MM.1S (cell line): ENCODE results near the gene PHF3.

Experiments used
- EZH2 ChIP-seq: fragments of 300-600 bp; sonication (generic); optimal IDR thresholded peaks from 2 replicates; pipeline ENCODE3; 2017; ENCODE audit warnings: low read depth, mild to moderate bottlenecking, antibody characterized with exemption, low read length, mixed read lengths
- EZH2phosphoT487 ChIP-seq: fragments of 300-600 bp; sonication (generic); IDR thresholded peaks from 2 replicates; pipeline ENCODE4 v1.6.1; 2018; ENCODE audit warnings: antibody characterized with exemption, low read length
- TF ChIP-seq, protein P1 (sequence below): fragments of 300-600 bp; sonication (generic); IDR thresholded peaks from 2 replicates; pipeline ENCODE4 v1.5.1; 2016; ENCODE audit warnings: antibody characterized with exemption, low read length, mixed read lengths

DNA sequence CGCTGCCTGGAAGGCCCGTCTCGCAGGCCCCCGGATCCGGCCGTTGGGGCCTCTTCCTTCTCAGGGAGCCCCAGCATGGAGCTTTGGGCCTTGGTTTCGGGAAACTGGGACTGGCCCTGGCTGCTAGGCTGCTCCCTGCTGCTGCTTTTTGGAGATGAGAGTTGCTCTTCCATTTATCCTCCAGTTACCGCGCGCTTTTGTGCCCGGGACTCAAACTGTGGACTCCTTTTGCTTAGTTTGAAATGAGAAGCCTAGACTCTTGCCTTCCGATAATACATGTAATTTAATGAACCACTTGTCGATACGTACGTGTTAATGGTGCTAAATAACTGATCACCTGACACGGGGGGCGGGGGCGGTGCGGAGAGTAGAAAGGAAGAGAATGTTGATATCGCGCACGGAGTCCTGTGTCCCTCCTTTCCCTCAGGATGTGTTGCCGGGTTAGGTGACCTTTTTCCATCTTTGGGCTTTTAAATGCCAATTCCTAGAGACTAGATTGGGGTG is 968 bp downstream of the PHF3 start:
- TF ChIP-seq, protein P1, sequence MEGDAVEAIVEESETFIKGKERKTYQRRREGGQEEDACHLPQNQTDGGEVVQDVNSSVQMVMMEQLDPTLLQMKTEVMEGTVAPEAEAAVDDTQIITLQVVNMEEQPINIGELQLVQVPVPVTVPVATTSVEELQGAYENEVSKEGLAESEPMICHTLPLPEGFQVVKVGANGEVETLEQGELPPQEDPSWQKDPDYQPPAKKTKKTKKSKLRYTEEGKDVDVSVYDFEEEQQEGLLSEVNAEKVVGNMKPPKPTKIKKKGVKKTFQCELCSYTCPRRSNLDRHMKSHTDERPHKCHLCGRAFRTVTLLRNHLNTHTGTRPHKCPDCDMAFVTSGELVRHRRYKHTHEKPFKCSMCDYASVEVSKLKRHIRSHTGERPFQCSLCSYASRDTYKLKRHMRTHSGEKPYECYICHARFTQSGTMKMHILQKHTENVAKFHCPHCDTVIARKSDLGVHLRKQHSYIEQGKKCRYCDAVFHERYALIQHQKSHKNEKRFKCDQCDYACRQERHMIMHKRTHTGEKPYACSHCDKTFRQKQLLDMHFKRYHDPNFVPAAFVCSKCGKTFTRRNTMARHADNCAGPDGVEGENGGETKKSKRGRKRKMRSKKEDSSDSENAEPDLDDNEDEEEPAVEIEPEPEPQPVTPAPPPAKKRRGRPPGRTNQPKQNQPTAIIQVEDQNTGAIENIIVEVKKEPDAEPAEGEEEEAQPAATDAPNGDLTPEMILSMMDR: no peak
- no peak for TF ChIP-seq EZH2
- no peak for TF ChIP-seq EZH2phosphoT487
